H1 (cell line): Measurements from ENCODE around the gene TBCB.
A peak's percentile ranks its signal among the peaks of the same experiment; 100 is the strongest.

Experiments
- BRCA1 ChIP-seq: IDR thresholded peaks from 2 replicates; pipeline ENCODE4 v1.6.1; 2012; ENCODE audit warnings: low read depth, low read length, improper control_type of control experiment
- CTCF ChIP-seq, 3 experiments: IDR thresholded peaks; 1 replicate in 2 of 3; 2 replicates in 1 of 3; pipeline versions ENCODE4 v1.5.1 to v1.6.1; 2011; ENCODE audit warnings: low read length in 3 of 3, mild to moderate bottlenecking in 3 of 3, inconsistent platforms in 2 of 3, low read depth in 1 of 3, moderate library complexity in 1 of 3; ENCODE audit not compliant: insufficient read depth in 1 of 3; ENCODE audit errors: control extremely low read depth in 1 of 3
- EP300 ChIP-seq, 2 experiments: IDR thresholded peaks; 1 replicate in 1 of 2; 2 replicates in 1 of 2; pipeline ENCODE4 v1.6.1; 2011 to 2012; ENCODE audit warnings: low read depth in 2 of 2, low read length in 2 of 2, mild to moderate bottlenecking in 2 of 2, borderline replicate concordance in 1 of 2, inconsistent platforms in 1 of 2, moderate library complexity in 1 of 2
- EZH2 ChIP-seq: fragments of 200-600 bp; sonication (generic); IDR thresholded peaks from 2 replicates; pipeline ENCODE4 v1.7.1; 2012; ENCODE audit warnings: low read depth, mild to moderate bottlenecking, moderate library complexity, low read length, inconsistent platforms; ENCODE audit not compliant: severe bottlenecking
- POLR2AphosphoS5 ChIP-seq: IDR thresholded peaks from 2 replicates; pipeline ENCODE4 v1.6.1; 2011; ENCODE audit warnings: low read depth, low read length
- RAD21 ChIP-seq, 2 experiments: IDR thresholded peaks in 1 of 2; conservative IDR thresholded peaks in 1 of 2; 2 replicates each; pipeline ENCODE4 v1.6.1; 2011; ENCODE audit warnings: low read depth in 2 of 2, low read length in 2 of 2, improper control_type of control experiment in 1 of 2, inconsistent platforms in 1 of 2, mild to moderate bottlenecking in 1 of 2, moderate library complexity in 1 of 2
- RNF2 ChIP-seq: fragments of 200-900, 300-1000 bp; sonication (generic); IDR thresholded peaks from 2 replicates; pipeline ENCODE4 v1.7.1; 2016; ENCODE audit warnings: borderline replicate concordance, low read depth, mild to moderate bottlenecking, antibody characterized with exemption, low read length; ENCODE audit not compliant: poor library complexity, severe bottlenecking; ENCODE audit errors: missing control alignments
- TAF1 ChIP-seq: IDR thresholded peaks from 2 replicates; pipeline ENCODE4 v1.6.1; 2011; ENCODE audit warnings: mild to moderate bottlenecking, low read depth, low read length
- USF2 ChIP-seq: IDR thresholded peaks from 2 replicates; pipeline ENCODE4 v1.6.1; 2011; ENCODE audit warnings: low read length, improper control_type of control experiment

- TF ChIP-seq EZH2 = no peak
- TF ChIP-seq RNF2 = no peak
- TF ChIP-seq CTCF (IDR thresholded peaks at IDR 0.05; ENCODE audit: control extremely low read depth in 1 of 3, insufficient read depth in 1 of 3, low read depth in 1 of 3, low read length in 3 of 3) = no peak
- TF ChIP-seq EP300 (IDR thresholded peaks at IDR 0.05; ENCODE audit: borderline replicate concordance in 1 of 2, low read depth in 2 of 2, low read length in 2 of 2) = peak in 1 of 2 experiments; percentile 57; a peak in 1 of 3 replicates
- TF ChIP-seq TAF1 = no peak
- no peak for TF ChIP-seq RAD21 (IDR thresholded peaks at IDR 0.05 in 1 of 2, conservative IDR thresholded peaks at IDR 0.05 in 1 of 2; ENCODE audit: low read depth in 2 of 2, low read length in 2 of 2)
- TF ChIP-seq BRCA1 = no peak
- no peak for TF ChIP-seq POLR2AphosphoS5
- TF ChIP-seq USF2 = no peak
Measured at GRCh38 chr19:36110487-36111199, 4.6 kb upstream of the TBCB start, which contains the start of gene OVOL3.
